SK-N-MC (cell line): ENCODE measurements around the gene TADA2B.
A peak's percentile ranks its signal among the peaks of the same experiment; 100 is the strongest.

ENCODE experiments used
- DNase-seq: peaks from one replicate; pipeline ENCODE4 v3.0.0-alpha.2; 2011; ENCODE audit warnings: low read depth, low spot score
- H3K27ac ChIP-seq: fragments of 200-600 bp; sonication (generic); 2 replicates; pipeline ENCODE4 v1.5.1; 2016; ENCODE audit warnings: mixed run types
- H3K36me3 ChIP-seq: fragments of 200-600 bp; sonication (generic); 2 replicates; pipeline ENCODE4 v1.6.1; 2017; ENCODE audit warnings: antibody characterized with exemption, low read length, mixed read lengths; ENCODE audit not compliant: insufficient read depth
- H3K4me3 ChIP-seq: fragments of 200-600 bp; sonication (generic); 2 replicates; pipeline ENCODE4 v1.5.1; 2016
- H3K9ac ChIP-seq: fragments of 200-600 bp; sonication (generic); 2 replicates; pipeline ENCODE4 v1.8.0; 2017; ENCODE audit warnings: mixed run types, mixed read lengths; ENCODE audit not compliant: insufficient read length
- H3K9me3 ChIP-seq: fragments of 200-600 bp; sonication (generic); 2 replicates; pipeline ENCODE4 v1.6.1; 2017; ENCODE audit warnings: low read depth, mild to moderate bottlenecking, antibody characterized with exemption, low read length, moderate library complexity, mixed read lengths
- EZH2 ChIP-seq: fragments of 200-600 bp; sonication (generic); IDR thresholded peaks from one replicate; pipeline ENCODE4 v1.6.1; 2017; ENCODE audit warnings: antibody characterized with exemption
- FOXP2 ChIP-seq: optimal IDR thresholded peaks from 2 replicates; pipeline ENCODE3; 2011; ENCODE audit warnings: mild to moderate bottlenecking, moderate library complexity; ENCODE audit not compliant: insufficient read depth; ENCODE audit errors: extremely low read length, control extremely low read depth
- POLR2AphosphoS5 ChIP-seq: IDR thresholded peaks from 2 replicates; pipeline ENCODE4 v1.6.1; 2012; ENCODE audit warnings: mild to moderate bottlenecking, low read depth, low read length, borderline replicate concordance

TADA2B gene

GRCh38 chr4:7043284-7044136, at the start of gene TADA2B:
TSS of gene TADA2B (plus strand) at chr4:7043372. CDS start at chr4:7043580, 208 bp downstream.
- H3K4me3 ChIP-seq: peak within 1 kb of the TSS; percentile 80
- TF ChIP-seq POLR2AphosphoS5: no peak
- no peak for TF ChIP-seq EZH2
- TF ChIP-seq FOXP2: no peak
- H3K36me3 ChIP-seq: no peaks in the 10 kb centered on the region
- peak within 1 kb of the TSS; percentile 79 for H3K9ac ChIP-seq
- H3K9me3 ChIP-seq: no peaks in the 10 kb centered on the region
- no peak for DNase-seq
- H3K27ac ChIP-seq: no peak within 1 kb of the TSS

GRCh38 chr4:6996481-6996880, 46.7 kb upstream of the TADA2B start:
- Histone ChIP-seq H3K27ac (no peak overlapping the region), H3K9ac (no peak overlapping the region), H3K9me3 (no peaks in the 10 kb centered on the region), H3K4me3 (no peak overlapping the region), H3K36me3 (peaks cover 9% of the 10 kb centered on the region; the same call in 1 of the 2 replicates)
- TF ChIP-seq POLR2AphosphoS5 (no peak), EZH2 (no peak), FOXP2 (no peak)
- DNase-seq: no peak

GRCh38 chr4:6999172-7000086, 43.7 kb upstream of the TADA2B start:
- H3K27ac ChIP-seq: no peak overlapping the region
- peaks cover 9% of the 10 kb centered on the region; the same call in 1 of the 2 replicates for H3K36me3 ChIP-seq
- no peak for TF ChIP-seq FOXP2
- TF ChIP-seq EZH2: no peak
- TF ChIP-seq POLR2AphosphoS5: no peak

GRCh38 chr4:7000421-7001176, 42.6 kb upstream of the TADA2B start:
- Histone ChIP-seq H3K9me3 (no peaks in the 10 kb centered on the region), H3K4me3 (no peak overlapping the region), H3K36me3 (peaks cover 9% of the 10 kb centered on the region; the same call in 1 of the 2 replicates), H3K9ac (no peak overlapping the region), H3K27ac (no peak overlapping the region)
- TF ChIP-seq FOXP2: no peak
- no peak for TF ChIP-seq POLR2AphosphoS5
- TF ChIP-seq EZH2: no peak
- no peak for DNase-seq

More at GRCh38 chr4:6999172-7000086, 43.7 kb upstream of the TADA2B start:
- H3K9ac ChIP-seq: no peak overlapping the region
- DNase-seq: no peak
- H3K4me3 ChIP-seq: no peak overlapping the region
- H3K9me3 ChIP-seq: no peaks in the 10 kb centered on the region

- H3K36me3 ChIP-seq: peaks cover 9% of the 10 kb centered on the region; the same call in 1 of the 2 replicates
- H3K27ac ChIP-seq: no peak overlapping the region
- no peak for DNase-seq
- TF ChIP-seq FOXP2 (no peak), EZH2 (no peak), POLR2AphosphoS5 (no peak)
- H3K4me3 ChIP-seq: no peak overlapping the region
- H3K9ac ChIP-seq: no peak overlapping the region
- no peaks in the 10 kb centered on the region for H3K9me3 ChIP-seq
These were observed 41.9 kb upstream of the TADA2B start for GRCh38 chr4:7001271-7001670.

GRCh38 chr4:7002336-7002735, 40.8 kb upstream of the TADA2B start:
- H3K36me3 ChIP-seq: peaks cover 3% of the 10 kb centered on the region; the same call in 1 of the 2 replicates
- no peak overlapping the region for H3K27ac ChIP-seq
- no peak for DNase-seq
- no peak overlapping the region for H3K9ac ChIP-seq
- no peaks in the 10 kb centered on the region for H3K9me3 ChIP-seq
- no peak overlapping the region for H3K4me3 ChIP-seq
- no peak for TF ChIP-seq FOXP2
- TF ChIP-seq POLR2AphosphoS5: no peak
- TF ChIP-seq EZH2: no peak

- no peak overlapping the region for H3K9ac ChIP-seq
- peaks cover 3% of the 10 kb centered on the region; the same call in 1 of the 2 replicates for H3K36me3 ChIP-seq
- no peak for DNase-seq
- H3K9me3 ChIP-seq: no peaks in the 10 kb centered on the region
- no peak overlapping the region for H3K27ac ChIP-seq
- H3K4me3 ChIP-seq: no peak overlapping the region
- no peak for TF ChIP-seq EZH2
- no peak for TF ChIP-seq FOXP2
- TF ChIP-seq POLR2AphosphoS5: no peak
These were observed 39.8 kb upstream of the TADA2B start for GRCh38 chr4:7003176-7003878.
